ENCODE measurements around the gene PFKL. TPM values are rescaled to one million over a fixed set of nuclear protein-coding genes. Genes with fewer than 3 reads are reported as not detected.

PFKL gene
- total and polyA plus RNA-seq, 2 of the 8 experiments (the other 6 are each of a cell fraction or from before 2014, with no cell fraction given): 80.2 to 82.3 TPM

DNA sequence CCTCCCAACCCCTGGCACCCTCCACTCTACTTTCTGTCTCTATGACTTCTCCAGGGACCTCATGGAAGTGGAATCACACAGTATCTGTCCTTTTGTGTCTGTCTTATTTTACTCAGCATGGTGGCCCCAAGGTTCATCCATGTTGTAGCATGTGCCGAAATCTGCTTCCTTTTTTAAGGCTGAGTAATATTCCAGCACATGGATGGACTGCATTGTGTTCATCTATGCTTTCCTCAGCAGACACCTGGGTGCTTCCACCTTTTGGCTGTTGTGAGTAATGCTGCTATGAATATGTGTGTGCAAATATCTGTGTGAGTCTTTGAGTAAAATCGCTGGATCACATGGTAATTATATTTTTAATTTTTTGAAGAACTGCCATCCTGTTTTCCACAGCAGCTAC is 1.6 kb upstream of the PFKL start:
- Histone ChIP-seq H4K8ac (ENCODE audit: extremely low read depth, insufficient read depth, low read length) (no peak overlapping the region), H2BK5ac (ENCODE audit: low read depth, low read length) (no peak overlapping the region), H3K14ac (ENCODE audit: insufficient read length) (no peak overlapping the region), H3K23ac (ENCODE audit: insufficient read length) (no peak overlapping the region), H3K79me2 (ENCODE audit: control insufficient read depth in 1 of 2, insufficient read depth in 2 of 2, low read length in 2 of 2) (peaks cover 0 to 3% of the 10 kb centered on the region in 2 experiments; a peak in 1 of 4 replicates), H3K18ac (ENCODE audit: extremely low read depth, low read length) (no peak overlapping the region), H2BK120ac (replicated peaks; ENCODE audit: low read depth, low read length) (no peak overlapping the region), H2AK5ac (ENCODE audit: low read depth, low read length) (no peak overlapping the region), H3K56ac (replicated peaks; ENCODE audit: insufficient read length, low read depth, low read length) (no peak overlapping the region), H2BK12ac (ENCODE audit: low read depth, low read length) (no peak overlapping the region), H3K4me3 (ENCODE audit: extremely low read depth in 1 of 4, insufficient read depth in 2 of 4, low read depth in 3 of 4, low read length in 4 of 4) (no peak overlapping the region), H4K91ac (replicated peaks; ENCODE audit: insufficient read length, low read length) (no peak overlapping the region), H3K27ac (ENCODE audit: low read depth, low read length) (no peak overlapping the region), H3K27me3 (replicated peaks in 1 of 4; ENCODE audit: control insufficient read depth in 3 of 4, extremely low read depth in 1 of 4, insufficient read depth in 3 of 4, low read length in 3 of 4) (peaks cover 0 to 3% (median 0%) of the 10 kb centered on the region in 4 experiments; a peak in 2 of 7 replicates), H2BK20ac (ENCODE audit: low read length) (no peak overlapping the region), H3K4ac (replicated peaks; ENCODE audit: insufficient read length, low read depth, low read length) (no peak overlapping the region), H3K4me2 (ENCODE audit: insufficient read depth in 1 of 2, low read depth in 2 of 2, low read length in 2 of 2) (no peak overlapping the region; a peak in 1 of 4 replicates), H3K79me1 (ENCODE audit: low read depth, low read length) (peaks cover 6% of the 10 kb centered on the region; the same call in 1 of the 2 replicates), H4K20me1 (replicated peaks in 1 of 2; ENCODE audit: control insufficient read depth in 1 of 2, insufficient read depth in 2 of 2, low read length in 2 of 2) (peaks cover 6 to 9% of the 10 kb centered on the region in 2 experiments), H3K9ac (replicated peaks in 1 of 4; ENCODE audit: extremely low read depth in 1 of 4, low read depth in 3 of 4, low read length in 3 of 4) (no peak overlapping the region), H3K9me3 (ENCODE audit: insufficient read depth in 2 of 2, low read depth in 1 of 2, low read length in 1 of 2) (no peaks in the 10 kb centered on the region), H3K4me1 (replicated peaks in 1 of 4; ENCODE audit: control insufficient read depth in 3 of 4, insufficient read depth in 4 of 4, low read length in 3 of 4) (peaks cover 0 to 16% (median 5%) of the 10 kb centered on the region in 4 experiments; a peak in 5 of 7 replicates), H3K23me2 (ENCODE audit: low read depth, low read length) (peaks cover 12% of the 10 kb centered on the region; the same call in 1 of the 2 replicates), H2AFZ (ENCODE audit: low read length) (no peak overlapping the region), H4K5ac (ENCODE audit: insufficient read length, low read depth, low read length) (no peak overlapping the region), H3K36me3 (ENCODE audit: control insufficient read depth in 2 of 4, insufficient read depth in 4 of 4, low read length in 3 of 4) (no peaks in the 10 kb centered on the region), H2BK15ac (ENCODE audit: low read length) (no peak overlapping the region)
- DNase-seq (ENCODE audit: low read depth in 1 of 2, low spot score in 2 of 2) (no peak), FAIRE-seq (no peak)
- CTCF ChIA-PET (ENCODE audit: partially characterized antibody): interaction anchor here (0.6 to 5.0 kb wide), 15 partner anchors 8 to 305 kb away, joined by 3 to 53 read pairs (median 6); partner anchors contain the start of gene AIRE
- TF ChIP-seq KDM1A (IDR thresholded peaks at IDR 0.05; ENCODE audit: borderline replicate concordance, low read length): peak; percentile 49; the same call in 1 of the 2 replicates
- TF ChIP-seq MAX (IDR thresholded peaks at IDR 0.05): no peak
- 97% methylated on average over 2 of the region's 2 CpGs; no CpG with 5 or more reads in 1 of the 2 experiments for WGBS, 2 experiments (ENCODE audit: extremely low coverage in 1 of 2, insufficient coverage in 1 of 2, insufficient read length in 1 of 2, insufficient replicate concordance in 2 of 2, low coverage in 1 of 2, low lambda C conversion rate in 2 of 2, missing lambda C conversion rate in 1 of 2)
- POLR2A ChIA-PET (ENCODE audit: partially characterized antibody): no interaction called here

All from H1 (cell line).